GM18508 (cell line): ENCODE results near the gene ATP10B.

Experiments
- ATAC-seq: cut with Tn5 transposase; IDR thresholded peaks from one replicate; pipeline ENCODE4 v1.9.1; 2021; ENCODE audit warnings: moderate number of reproducible peaks; ENCODE audit not compliant: insufficient read depth, unreplicated experiment

The ATP10B gene

DNA sequence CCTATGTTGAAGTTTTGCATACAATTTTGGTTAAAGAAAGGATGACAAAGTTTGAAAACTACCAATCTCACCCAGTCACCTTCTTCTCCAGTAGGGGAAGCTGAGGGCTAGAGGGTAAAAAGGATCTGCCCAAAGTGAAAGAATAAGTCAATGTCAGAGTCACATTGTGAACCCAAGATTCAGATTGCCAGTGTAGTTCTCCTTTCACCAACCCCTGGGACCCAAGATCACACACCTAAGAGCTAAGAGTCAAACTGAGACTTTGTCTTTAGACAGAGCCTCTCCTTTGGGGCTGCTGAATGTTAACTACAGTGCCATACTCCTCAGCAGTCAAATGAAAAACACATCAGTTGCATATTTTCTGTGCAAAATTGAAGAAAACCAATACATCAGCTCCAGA is 210.6 kb downstream of the ATP10B start:
- ATAC-seq: no peak

DNA sequence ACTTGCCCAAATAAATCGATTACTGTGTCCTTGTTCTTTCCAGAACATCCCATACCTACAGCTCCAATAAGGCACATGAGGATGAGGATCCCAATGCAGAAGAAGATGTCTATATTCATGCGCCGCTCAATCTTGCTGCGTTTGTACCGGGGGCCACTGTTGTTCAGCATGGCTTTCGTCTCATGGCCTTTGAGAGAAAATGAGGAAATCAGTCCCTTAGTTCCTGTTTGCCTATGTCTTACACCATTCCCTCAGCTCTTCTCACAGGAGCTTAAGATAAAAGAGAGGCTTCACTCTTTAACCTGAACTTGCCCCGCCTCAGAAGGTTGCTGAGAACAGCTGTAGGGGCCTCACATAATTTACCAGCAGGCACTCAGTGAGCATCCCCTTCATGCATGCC is 211.6 kb downstream of the ATP10B start:
- no peak for ATAC-seq

DNA sequence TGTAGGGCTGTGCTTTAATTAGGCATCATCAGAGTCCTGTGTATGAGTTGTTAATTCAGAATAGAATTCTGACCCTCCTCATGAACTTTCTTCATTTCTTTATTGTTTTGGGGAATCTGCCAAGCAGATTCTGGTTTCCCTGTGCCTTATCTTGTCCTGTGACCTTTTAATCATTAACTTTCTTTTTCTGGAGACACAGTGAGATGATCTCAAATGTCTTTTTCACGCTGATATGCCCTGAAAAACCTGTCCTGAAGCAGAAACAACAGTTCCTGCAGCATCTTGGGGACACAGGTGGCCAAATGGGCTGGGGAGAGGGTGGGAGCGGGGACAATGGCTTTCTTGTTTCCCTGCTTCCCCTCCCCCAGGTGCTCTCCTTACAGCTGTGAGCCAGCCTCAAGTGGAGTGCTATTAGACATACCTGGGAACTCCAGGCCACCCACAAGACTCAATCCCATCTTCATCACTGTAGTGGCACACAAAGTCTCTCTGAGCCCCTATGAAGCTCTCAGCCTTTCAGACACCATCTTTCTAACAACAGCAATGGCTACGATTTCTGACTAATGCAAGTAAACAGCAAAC is 213.8 kb downstream of the ATP10B start:
- no peak for ATAC-seq

DNA sequence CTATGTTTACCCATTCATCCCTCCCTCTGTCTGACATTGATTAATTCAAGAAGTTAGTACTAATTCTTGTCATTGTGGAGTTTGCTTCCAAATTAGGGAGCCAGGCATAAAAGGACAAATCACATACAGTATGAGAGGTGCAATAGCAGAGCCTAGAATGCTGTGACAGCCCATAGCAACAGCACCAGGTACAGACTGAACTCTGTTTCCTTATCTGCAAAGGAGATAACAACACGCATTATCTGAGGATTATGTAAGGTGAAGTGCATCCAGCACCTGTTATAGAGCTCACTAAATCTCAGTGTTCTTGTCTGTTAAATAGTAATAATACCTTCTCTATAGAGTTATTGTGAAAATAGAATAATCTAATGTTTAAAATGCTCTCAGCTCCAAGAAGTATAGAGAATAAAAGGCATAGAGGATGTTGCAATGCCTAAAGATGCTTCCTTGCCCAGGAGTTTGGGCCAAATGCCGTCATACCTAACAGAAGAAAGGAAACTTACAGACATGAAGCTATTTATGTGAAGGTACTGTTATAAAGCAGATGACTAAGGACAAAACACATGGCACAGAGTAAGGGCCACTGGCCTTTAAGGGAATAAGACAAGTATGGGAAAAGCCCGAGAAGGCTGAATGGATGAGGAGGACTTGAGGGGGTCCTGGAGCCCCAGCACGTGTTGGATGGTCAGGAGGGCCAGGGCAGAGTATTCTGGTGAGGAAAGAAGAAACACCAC is 214.5 kb downstream of the ATP10B start:
- ATAC-seq: no peak

DNA sequence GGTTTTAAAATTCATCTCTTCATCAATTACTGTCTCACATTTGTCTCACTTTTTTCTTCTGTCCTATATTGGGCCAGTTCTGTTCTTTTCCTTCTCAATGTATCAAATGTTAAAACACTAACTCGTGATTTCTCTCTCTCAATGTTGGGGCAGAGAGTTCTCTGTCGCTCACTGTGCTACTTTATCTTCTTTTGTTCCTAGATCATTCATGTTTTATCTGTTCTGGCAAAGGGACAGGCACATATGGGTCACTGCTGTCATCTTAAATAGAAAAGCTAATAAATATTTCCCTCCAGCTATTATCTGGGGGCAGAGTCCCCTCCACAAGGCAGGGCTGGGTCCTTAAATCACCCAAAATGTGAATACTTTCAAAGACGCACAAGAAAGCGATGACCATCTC is 216.3 kb downstream of the ATP10B start:
- ATAC-seq: no peak

DNA sequence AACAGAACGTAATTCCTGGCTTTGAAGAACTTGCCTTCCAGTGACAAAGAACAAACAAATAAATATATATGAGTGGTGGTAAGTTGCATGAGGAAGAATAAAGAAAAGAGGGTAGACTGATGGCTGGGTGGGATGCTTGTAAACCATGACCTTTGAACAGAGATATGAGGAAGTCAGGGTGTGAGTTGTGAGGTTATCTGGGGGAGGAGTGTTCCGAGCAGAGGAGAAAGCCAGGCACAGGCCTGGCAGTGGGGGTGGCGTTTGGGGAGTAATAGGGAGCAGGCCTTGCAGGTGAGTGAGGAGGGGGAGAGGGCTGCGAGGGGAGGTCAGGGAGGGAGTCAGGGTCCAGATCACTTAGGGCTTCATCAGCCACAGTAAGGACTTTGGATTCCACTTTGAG is 217.0 kb downstream of the ATP10B start:
- ATAC-seq: no peak

DNA sequence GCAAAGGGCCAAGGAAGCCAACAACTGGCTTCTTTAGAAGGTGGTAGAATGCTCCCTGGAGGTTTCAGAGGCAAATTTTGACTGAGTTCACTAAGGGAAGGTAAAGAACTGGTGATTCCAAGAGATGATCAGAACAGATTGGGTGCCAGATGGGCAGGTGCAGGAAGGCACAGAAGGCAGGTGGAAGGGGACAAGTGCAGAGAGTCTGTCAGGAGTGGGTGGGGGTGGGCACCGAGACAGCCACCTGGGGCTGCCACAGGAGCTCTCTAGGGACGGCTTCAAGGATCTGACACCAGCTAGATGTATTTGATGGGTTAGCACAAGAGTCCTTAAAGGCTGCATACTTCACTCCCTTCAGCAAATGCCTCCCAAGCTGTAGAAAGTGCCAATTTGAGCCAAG is 223.0 kb downstream of the ATP10B start:
- no peak for ATAC-seq

DNA sequence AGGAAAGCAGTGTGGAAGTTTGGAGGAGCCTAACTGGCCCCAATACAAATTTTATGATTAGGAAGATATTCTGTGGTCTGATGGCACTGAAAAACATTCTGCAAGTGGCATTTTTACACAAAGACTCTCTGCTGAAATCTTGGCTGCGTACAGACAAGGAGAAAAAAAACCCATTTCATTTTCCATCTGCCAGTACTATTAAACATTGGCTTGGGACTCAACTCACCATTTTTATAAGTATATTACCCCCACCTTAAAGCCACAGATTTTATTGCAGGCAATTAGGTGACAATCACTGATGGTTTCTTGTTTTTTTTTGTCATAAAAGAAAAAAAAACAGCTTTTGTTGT is 223.4 kb downstream of the ATP10B start:
- no peak for ATAC-seq

DNA sequence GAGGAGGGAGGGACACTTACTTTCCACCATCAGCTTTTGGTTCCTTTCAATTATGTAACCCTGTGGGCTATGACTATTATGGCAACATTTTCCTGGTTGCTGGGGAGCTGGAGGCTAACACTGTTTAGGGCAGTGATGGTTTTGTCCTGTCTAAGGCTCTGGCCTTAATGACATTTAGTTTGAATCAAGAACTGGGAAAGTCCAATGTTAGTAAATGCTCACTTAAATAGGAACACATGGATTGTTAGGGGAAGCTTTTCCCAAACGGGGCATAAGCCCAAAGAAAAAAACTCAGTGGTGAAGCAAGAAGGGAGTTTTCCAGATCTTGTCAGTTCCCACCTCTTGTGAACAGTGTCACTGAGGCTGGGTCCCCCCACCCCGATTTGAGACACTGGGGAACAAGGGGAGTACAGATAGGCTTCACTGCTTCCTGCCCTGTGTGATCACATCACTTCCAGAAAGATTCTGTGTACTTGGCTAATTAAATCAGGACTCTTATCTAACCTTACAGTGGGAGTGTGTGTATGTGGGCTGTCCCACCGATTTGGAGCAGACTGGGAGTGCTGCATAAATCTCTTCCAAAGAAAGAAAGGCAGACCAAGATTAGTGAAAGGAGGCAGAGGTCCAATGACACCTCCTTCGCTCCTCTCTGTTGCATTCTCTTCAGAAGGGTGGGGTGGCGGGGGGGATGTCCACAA is 223.9 kb downstream of the ATP10B start:
- no peak for ATAC-seq

DNA sequence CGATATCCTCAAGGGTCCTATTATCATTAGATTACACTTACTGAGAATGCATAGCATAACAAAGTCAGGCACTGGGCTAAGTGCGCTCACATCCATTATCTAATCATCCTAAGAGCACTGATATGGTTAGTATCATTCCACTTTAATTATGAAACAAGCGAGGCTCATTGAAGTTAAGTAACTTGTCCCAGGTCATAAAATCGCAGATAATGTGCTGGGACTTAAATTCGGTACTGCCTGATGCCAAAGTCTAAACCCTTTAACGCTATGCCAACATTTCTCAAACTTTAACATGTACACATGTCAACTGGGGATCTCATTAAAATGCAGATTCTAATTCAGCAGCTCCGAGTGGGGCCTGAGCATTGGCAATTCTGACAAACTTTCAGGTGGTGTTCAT is 225.7 kb downstream of the ATP10B start:
- ATAC-seq: no peak

DNA sequence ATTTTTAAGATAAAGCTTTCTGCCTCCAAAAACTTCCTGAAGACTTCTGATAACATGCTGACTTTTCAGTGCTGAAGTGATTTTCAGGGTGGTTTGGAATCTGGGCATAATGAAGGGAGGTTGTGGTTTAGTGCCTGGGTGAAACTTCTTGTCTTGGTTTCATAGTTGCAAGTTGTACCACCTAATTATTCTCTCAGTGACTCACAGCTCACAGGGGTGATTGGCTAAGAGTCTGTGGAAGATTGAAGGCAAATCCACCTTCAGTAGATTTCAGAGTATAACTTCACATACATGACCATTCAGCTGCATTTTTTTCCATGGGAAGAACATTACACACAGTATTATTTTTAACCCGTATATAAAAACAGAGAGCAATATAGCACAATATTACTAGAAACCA is 230.5 kb downstream of the ATP10B start:
- no peak for ATAC-seq

DNA sequence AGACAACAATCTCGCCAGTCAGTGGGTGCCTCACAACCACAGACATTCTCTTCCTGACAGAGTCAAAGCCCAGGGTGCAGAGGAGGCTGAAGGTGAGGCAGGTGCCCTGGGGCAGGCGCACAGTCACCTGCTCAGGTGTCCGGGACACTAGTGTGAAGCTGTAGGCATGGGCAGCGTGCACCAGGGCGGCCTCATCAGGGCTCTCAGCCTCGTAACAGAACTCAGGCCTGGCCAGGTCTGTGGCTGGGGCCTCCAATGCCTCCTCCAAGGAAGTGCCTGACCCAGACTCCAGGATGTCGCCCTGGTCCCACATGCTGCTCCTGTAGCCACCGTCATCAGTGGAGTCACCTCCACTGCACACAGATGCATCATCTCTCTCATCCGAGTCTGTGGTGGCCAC is 231.6 kb downstream of the ATP10B start:
- ATAC-seq: no peak

DNA sequence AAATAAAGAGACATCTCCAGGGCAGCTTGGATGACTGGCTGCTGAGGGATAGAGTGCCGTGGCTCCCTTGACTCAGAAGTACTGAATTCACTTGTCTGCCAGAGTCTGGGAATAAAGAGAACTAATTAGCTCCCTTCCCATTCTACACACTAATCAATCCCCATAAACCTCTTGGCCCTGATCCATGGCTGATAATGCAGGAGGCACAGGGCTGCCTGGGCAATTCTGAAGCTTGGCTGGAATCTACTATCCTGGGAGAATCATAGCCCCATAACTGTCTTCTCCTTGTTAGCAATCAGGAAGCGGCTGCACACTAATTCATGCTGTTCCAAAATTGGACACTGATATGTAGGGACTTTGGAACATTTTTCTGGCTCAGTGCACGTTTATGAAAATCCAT is 232.6 kb downstream of the ATP10B start:
- ATAC-seq: no peak

DNA sequence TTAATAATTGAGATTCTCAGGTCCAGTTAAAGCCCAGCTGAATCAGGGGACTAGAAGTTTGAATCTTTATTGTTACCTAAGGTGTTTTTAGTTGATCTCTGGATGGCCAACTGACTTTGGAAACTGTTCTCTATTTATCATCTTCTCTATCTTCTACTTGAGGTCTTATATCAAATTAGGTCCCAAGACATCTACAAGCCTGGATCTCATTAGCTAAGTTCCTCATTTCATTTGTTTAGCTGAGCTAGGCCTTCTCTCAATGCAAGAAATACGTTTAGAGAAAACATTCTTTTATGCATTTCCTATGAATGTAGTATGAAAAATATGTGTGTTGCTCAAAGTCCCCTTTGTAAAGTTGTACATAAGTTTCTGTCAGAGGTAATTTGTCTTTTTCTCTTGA is 233.7 kb downstream of the ATP10B start:
- ATAC-seq: no peak

DNA sequence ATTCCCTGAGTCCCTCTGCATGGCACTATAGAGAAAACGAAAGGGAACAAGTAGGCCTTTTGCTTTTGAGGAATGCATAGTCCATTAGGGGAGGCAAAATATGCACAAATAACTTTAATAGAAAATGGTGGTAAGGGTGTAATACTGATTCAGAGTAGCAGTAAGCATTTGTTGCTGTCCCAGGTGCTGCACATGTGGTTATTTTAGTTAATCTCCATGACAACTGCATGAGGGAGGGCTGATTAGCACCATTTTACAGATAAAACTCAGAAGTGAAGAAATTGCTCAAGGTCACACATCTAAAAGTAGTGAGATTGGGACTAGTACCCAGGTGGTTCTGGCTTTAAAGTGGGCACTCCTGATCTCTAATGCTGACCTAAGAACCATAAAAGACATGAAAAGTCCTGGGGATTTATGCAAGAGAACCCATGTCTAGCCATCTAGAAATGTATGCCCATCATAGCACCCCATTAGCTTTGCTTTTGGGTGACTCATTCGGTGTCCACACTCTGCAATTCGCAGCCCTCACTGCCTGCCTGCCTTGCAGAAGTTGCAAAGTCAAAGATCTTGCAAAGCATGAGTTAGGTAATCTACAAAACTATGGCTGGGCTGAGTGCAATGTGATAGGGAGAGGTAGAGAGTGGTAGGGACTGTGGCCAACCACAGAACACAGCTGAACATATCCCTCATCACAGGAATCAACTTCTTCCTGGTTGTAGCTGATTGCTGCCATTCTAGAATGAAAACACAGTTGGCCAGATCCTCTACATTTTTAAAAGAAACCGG is 235.1 kb downstream of the ATP10B start:
- ATAC-seq: no peak

DNA sequence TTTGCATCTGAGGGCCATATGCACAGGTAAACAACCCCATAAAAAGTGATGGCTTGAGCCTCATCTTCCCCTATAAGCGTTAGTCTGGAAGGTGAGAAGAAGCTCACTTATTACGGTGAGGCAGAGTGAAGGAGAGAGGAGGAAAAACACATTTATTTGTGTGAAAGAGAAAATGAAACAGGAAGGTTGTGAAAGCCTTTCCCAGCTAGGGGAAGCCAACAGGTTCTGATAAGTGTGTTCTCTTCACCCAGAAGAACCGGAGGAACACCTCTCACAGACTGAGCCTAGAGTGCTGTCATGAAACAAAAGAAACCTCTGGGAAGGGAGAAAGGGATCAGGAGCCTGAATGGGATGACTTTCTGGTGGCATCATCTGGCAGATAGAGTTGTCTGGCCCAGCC is 237.9 kb downstream of the ATP10B start:
- ATAC-seq: no peak

DNA sequence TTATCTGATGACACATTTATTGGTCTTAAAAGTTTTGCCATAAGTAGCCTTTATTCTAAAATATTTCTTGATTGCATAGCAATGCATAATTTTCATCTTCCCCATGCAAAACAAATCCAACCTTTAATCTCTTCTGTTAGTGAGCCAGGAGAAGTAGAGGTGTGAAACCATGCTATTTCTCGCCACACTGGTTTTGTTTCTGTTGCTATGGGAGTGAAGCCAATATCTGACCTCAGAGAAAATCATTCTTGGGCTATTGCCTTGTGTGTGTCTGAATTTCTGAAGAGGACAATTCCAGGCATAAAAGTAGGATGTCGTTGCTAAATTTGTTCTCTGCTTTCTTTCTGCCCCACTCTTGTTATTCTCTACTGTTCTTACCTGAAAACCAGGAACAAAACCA is 246.7 kb downstream of the ATP10B start:
- ATAC-seq: no peak

DNA sequence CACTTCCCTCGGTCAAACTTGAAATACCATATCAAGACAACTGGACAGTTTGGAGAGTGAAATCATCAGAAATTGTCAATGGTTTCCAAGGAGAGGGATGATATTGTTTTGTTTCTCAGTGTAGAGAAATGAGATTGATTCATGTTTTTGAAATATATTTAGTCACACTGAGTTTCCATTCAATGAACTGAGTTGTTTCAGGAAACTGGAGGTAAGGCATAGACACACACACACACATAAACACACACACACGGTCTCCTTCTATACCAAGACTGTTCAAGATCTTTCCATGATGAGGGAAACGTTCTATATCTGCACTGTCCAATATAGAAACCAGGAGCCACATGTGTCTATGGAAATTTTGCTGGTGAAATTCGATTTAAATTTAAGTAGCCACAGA is 247.5 kb downstream of the ATP10B start:
- no peak for ATAC-seq

DNA sequence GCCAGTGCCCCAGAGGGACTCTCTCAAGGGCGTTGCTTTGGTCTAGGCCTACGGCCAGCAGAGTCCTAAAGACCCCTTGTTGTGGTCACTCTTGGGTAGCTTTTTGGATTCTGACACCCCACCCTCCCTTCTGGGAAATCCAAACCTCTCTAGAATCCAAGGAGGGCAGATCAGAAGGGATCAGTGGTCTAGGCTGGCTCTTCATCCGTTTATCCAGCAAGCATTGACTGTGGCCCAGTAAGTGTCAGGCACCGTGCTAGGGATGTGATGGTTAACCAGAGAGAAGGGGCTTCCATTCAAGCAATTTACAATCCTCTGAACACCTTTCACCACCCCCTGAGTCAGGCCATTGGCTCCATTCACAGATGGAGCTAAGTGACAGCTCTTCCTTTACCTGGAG is 249.3 kb downstream of the ATP10B start:
- no peak for ATAC-seq

DNA sequence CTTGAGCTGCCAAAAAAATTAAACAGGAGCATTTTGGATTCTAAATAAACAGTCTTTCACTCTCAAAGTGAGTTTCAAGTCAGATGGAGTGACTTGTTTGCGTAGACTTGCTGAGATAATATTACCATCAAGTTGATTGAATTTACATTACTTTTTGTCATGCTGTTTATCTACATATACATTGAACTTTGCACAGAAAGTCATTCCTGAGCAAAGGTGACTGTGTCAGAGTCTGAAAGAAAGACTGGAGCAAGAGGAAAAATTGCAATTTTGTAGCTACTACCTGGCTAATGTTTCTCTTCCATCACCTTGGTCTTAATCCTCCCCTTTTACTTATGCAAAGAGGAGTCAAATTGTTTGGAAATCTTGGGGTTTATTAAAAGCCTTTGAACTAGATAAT is 251.0 kb downstream of the ATP10B start:
- ATAC-seq: no peak

DNA sequence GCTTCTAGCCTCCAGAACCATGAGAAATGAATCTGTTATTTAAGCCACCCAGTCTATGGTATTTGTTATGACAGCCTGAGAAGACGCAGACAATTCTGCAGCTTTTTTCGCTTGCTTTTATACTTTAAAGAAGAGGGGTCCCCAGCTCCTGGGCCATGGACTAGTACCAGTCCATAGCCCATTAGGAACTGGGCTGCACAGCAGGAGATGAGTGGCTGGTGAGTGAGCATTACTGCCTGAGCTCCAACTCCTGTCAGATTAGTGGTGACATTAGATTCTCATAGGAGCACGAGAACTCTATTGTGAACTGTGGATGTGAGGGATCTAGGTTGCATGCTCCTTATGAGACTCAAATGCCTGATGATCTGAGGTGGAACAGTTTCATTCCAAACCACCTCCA is 278.7 kb downstream of the ATP10B start:
- ATAC-seq: no peak
